K562 (cell line): ENCODE measurements around the gene CATSPER1. TPM values are rescaled to one million over a fixed set of nuclear protein-coding genes. Genes with fewer than 3 reads are reported as not detected.
A peak's percentile ranks its signal among the peaks of the same experiment; 100 is the strongest.

ENCODE experiments used
- ATAC-seq: fragments of 200-7000 bp; cut with Tn5 transposase; 3 replicates; pipeline ENCODE4 v1.9.1; 2020; ENCODE audit warnings: moderate library complexity
- BruUV-seq: library from RNA; stranded (reverse); fragments of 400-500 nt; replicated peaks from 2 replicates; lab custom pipeline; 2021; lab: Mats Ljungman, UMichigan
- CTCF ChIA-PET: fragments of 300-600 bp; formaldehyde crosslinking; extraction: SDS; loops from one replicate; lab custom pipeline; 2021; ENCODE audit warnings: low intra/inter-chr PET ratio; lab: Yijun Ruan, JAX
- POLR2A ChIA-PET: fragments of 300-600, 350-650 bp; sonication (Branson Sonifier 250); formaldehyde crosslinking; extraction: SDS; loops from one replicate; lab custom pipeline; 2021; ENCODE audit warnings: antibody characterized with exemption, inconsistent platforms; lab: Yijun Ruan, JAX
- DNase-seq, 4 experiments: peaks; one replicate each; pipeline versions ENCODE4 v3.0.0 to v3.0.0-alpha.2; 2011 to 2018; ENCODE audit warnings: low spot score in 3 of 4, mixed read lengths in 3 of 4; ENCODE audit errors: extremely low read depth in 1 of 4
- FAIRE-seq: peaks from 2 replicates; lab custom pipeline; 2011; peaks lifted over from hg19 to GRCh38; lab: Jason Lieb, UNC
- H2AFZ ChIP-seq: 2 replicates; pipeline ENCODE4 v1.6.0; 2011; ENCODE audit warnings: low read depth, low read length, control low read depth, inconsistent platforms
- H3K27ac ChIP-seq: fragments of 200-600 bp; 3 replicates; pipeline ENCODE4 v1.8.0; 2011; ENCODE audit warnings: low read depth, mild to moderate bottlenecking, control low read depth, inconsistent platforms, low read length, moderate library complexity, mixed read lengths; ENCODE audit errors: extremely low read depth
- H3K27me3 ChIP-seq, 2 experiments: fragments of 300-600 bp in 1 of 2; 2 replicates in 1 of 2; 3 replicates in 1 of 2; pipeline versions ENCODE4 v1.6.0 to v1.8.0; 2011; ENCODE audit warnings: inconsistent platforms in 2 of 2, low read length in 2 of 2, mild to moderate bottlenecking in 1 of 2, mixed read lengths in 1 of 2, moderate library complexity in 1 of 2; ENCODE audit not compliant: control insufficient read depth in 2 of 2, insufficient read depth in 2 of 2
- H3K36me3 ChIP-seq: fragments of 300-600 bp; 3 replicates; pipeline ENCODE4 v1.8.0; 2011; ENCODE audit warnings: mild to moderate bottlenecking, low read length, inconsistent platforms; ENCODE audit not compliant: control insufficient read depth, insufficient read depth
- H3K4me1 ChIP-seq, 2 experiments: fragments of 200-600 bp in 1 of 2; replicated peaks in 1 of 2; 2 replicates in 1 of 2; 3 replicates in 1 of 2; pipeline versions ENCODE4 v1.5.1 to v1.8.0; 2011; ENCODE audit warnings: inconsistent platforms in 2 of 2, low read length in 2 of 2, mild to moderate bottlenecking in 1 of 2, mixed read lengths in 1 of 2, moderate library complexity in 1 of 2; ENCODE audit not compliant: control insufficient read depth in 2 of 2, insufficient read depth in 2 of 2
- H3K4me2 ChIP-seq: 2 replicates; pipeline ENCODE4 v1.6.1; 2011; ENCODE audit warnings: low read length, control low read depth, inconsistent platforms, mixed read lengths; ENCODE audit not compliant: insufficient read depth
- H3K4me3 ChIP-seq: fragments of 200-600 bp; sonication (generic), shearing (Covaris generic); 2 replicates; pipeline ENCODE4 v1.5.1; 2016; ENCODE audit warnings: control low read depth, inconsistent platforms
- H3K79me2 ChIP-seq: fragments of 200-600 bp; 3 replicates; pipeline ENCODE4 v1.8.0; 2011; ENCODE audit warnings: low read length, inconsistent platforms; ENCODE audit not compliant: control insufficient read depth, insufficient read depth
- H3K9ac ChIP-seq, 2 experiments: 2 replicates each; pipeline versions ENCODE4 v1.6.0 to v1.6.1; 2011; ENCODE audit warnings: low read depth in 2 of 2, low read length in 2 of 2, control low read depth in 1 of 2, inconsistent platforms in 1 of 2, mild to moderate bottlenecking in 1 of 2, mixed read lengths in 1 of 2; ENCODE audit not compliant: insufficient read depth in 1 of 2
- H3K9me1 ChIP-seq: one replicate; pipeline ENCODE4 v1.6.0; 2011; ENCODE audit warnings: inconsistent platforms, mild to moderate bottlenecking, low read length, moderate library complexity; ENCODE audit not compliant: control insufficient read depth, insufficient read depth
- H3K9me3 ChIP-seq: replicated peaks from 2 replicates; pipeline ENCODE4 v1.5.1; 2011; ENCODE audit warnings: low read depth, low read length, inconsistent platforms; ENCODE audit not compliant: control insufficient read depth, insufficient read depth
- H4K20me1 ChIP-seq: replicated peaks from 2 replicates; pipeline ENCODE4 v1.6.1; 2011; ENCODE audit warnings: low read length, inconsistent platforms, mixed read lengths; ENCODE audit not compliant: control insufficient read depth, insufficient read depth
- BRF1 ChIP-seq: IDR thresholded peaks from 3 replicates; pipeline ENCODE4 v1.6.1; 2011; ENCODE audit warnings: borderline replicate concordance, mild to moderate bottlenecking; ENCODE audit not compliant: insufficient read length; ENCODE audit errors: extremely low read depth
- CBX5 ChIP-seq: IDR thresholded peaks from 2 replicates; pipeline ENCODE4 v1.6.1; 2014; ENCODE audit warnings: low read depth, borderline replicate concordance
- KDM1A ChIP-seq, 2 experiments: fragments of 450-650 bp; IDR thresholded peaks; 2 replicates each; pipeline ENCODE4 v1.6.1; 2016; ENCODE audit warnings: mild to moderate bottlenecking in 2 of 2
- LARP7 ChIP-seq: fragments of 450-650 bp; IDR thresholded peaks from 2 replicates; pipeline ENCODE4 v1.6.1; 2016
- NFYB ChIP-seq: IDR thresholded peaks from 2 replicates; pipeline ENCODE4 v1.6.1; 2011; ENCODE audit warnings: mild to moderate bottlenecking, moderate library complexity; ENCODE audit not compliant: insufficient read length; ENCODE audit errors: extremely low read depth
- RBM22 ChIP-seq: fragments of 200-400 bp; formaldehyde crosslinking; IDR thresholded peaks from 2 replicates; pipeline ENCODE4 v1.6.1; 2018; ENCODE audit warnings: low read length, low read depth; ENCODE audit not compliant: poor library complexity, severe bottlenecking
- XRCC4 ChIP-seq: IDR thresholded peaks from one replicate; pipeline ENCODE4 v1.6.1; 2011; ENCODE audit not compliant: insufficient read depth, insufficient read length; ENCODE audit errors: extremely low read depth
- ZNF589 ChIP-seq: fragments of 200-800 bp; sonication (Bioruptor generic); IDR thresholded peaks from 2 replicates; pipeline ENCODE4 v1.6.1; 2016; ENCODE audit warnings: low read depth, missing genetic modification characterization, missing compliant biosample characterization
- WGBS: fragments of 100-300 bp; shearing (Covaris generic); methylation state at CpG from one replicate; pipeline ENCODE4 v1.1.6; 2016; ENCODE audit warnings: low coverage, mixed read lengths; ENCODE audit not compliant: insufficient coverage; ENCODE audit errors: missing lambda C conversion rate; 5-methylcytosine and 5-hydroxymethylcytosine counted together
- in situ Hi-C: fragments of 300-500 bp; cut with MboI; formaldehyde crosslinking; loops from 4 replicates; pipeline ENCODE4 v1.15.0; 2018; ENCODE audit warnings: inconsistent platforms, mixed read lengths
- intact Hi-C: fragments of 100-400 bp; cut with micrococcal nuclease; formaldehyde crosslinking; loops from 2 replicates; pipeline ENCODE4 v1.14.2; 2022
- polyA plus RNA-seq, 8 experiments: library from polyadenylated mRNA; depleted of rRNA in 4 of 8; stranded (reverse) in 5 of 8; unstranded in 3 of 8; fragments of >200 nt; fragmentation: Nextera tagmentation in 2 of 8; fragmentation: Illumina TruSeq in 1 of 8; extraction: Ambion mirVana in 2 of 8; extraction: Trizol in 1 of 8; gene quantifications; 2 replicates each; pipeline versions ENCODE4 v1.2.1 to v1.2.3, GENCODE V29; 2011 to 2014; ENCODE audit warnings: inconsistent platforms in 1 of 8, missing spikeins in 1 of 8
- total RNA-seq, 7 experiments: library from RNA; depleted of rRNA in 6 of 7; stranded (reverse); fragments of >200 nt in 6 of 7; fragmentation: Illumina TruSeq in 2 of 7; extraction: Trizol in 2 of 7; gene quantifications; 2 replicates each; pipeline versions ENCODE4 v1.2.1 to v1.2.3, GENCODE V29; 2011 to 2021; ENCODE audit warnings: low replicate concordance in 1 of 7

CATSPER1 gene
- total and polyA plus RNA-seq, 9 of the 15 experiments (the other 6 are each of a cell fraction or from before 2014, with no cell fraction given): 0.21 to 3.3 (median 0.76) TPM

DNA sequence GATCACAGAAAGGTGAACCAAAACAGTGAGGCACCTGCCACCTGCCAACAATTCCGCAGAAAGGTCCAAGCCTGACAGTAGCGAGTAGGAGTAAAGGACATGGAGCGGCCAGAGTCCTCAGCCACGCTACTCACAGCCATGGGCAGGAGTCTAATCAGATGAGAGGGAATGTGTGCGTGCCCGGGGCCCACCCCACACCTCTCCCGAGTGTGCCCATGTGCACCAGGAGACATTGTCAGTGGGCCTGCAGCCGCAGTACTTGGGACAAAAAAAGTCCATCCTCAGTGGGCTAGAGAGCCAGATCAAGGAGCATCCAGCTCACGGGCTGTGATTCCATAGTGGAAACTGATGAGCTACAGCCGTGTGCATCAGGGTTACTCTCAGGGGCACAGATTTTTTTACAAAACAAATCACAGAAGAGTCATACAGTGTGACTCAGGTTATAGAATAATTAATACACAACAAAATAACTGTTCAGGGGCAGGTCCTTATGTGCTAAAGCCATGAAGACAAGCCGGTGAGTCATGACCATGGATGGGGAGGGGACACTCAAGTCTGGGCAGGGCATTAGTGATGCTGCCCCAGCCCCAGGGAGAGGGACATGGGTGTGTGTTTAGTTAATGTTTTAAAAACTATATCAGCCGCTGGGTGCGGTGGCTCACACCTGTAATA lies 52.7 kb downstream of the CATSPER1 start:
- no TSS peak for BruUV-seq

GRCh38 chr11:65972116-65972515 lies 54.2 kb downstream of the CATSPER1 start:
- no peak overlapping the region for H3K27ac ChIP-seq
- H3K9me3 ChIP-seq: no peaks in the 10 kb centered on the region
- in situ Hi-C loops (no loop called here), intact Hi-C loops (no loop called here)
- no peak for ATAC-seq
- H3K36me3 ChIP-seq: peaks cover 68% of the 10 kb centered on the region
- H3K4me2 ChIP-seq: no peak overlapping the region
- H4K20me1 ChIP-seq: no peaks in the 10 kb centered on the region
- 84% methylated on average over 8 of the region's 8 CpGs for WGBS
- H3K9ac ChIP-seq: no peak overlapping the region
- BruUV-seq: no TSS peak
- H2AFZ ChIP-seq: no peak overlapping the region
- CTCF ChIA-PET: interaction anchor here (0.6 kb wide), 1 partner anchor 87 kb away, joined by 3 read pairs; no protein-coding TSS in a partner anchor
- no peaks in the 10 kb centered on the region for H3K79me2 ChIP-seq
- no peak for FAIRE-seq
- TF ChIP-seq BRF1 (no peak), ZNF589 (CRISPR knock-in tag) (no peak), CBX5 (no peak), NFYB (no peak), RBM22 (no peak), XRCC4 (no peak)
- H3K4me3 ChIP-seq: no peak overlapping the region
- POLR2A ChIA-PET: interaction anchor here (0.6 to 1.2 kb wide), 2 partner anchors 18 to 80 kb away, joined by 3 to 4 read pairs; no protein-coding TSS in a partner anchor
- H3K4me1 ChIP-seq: peaks cover 0 to 14% of the 10 kb centered on the region in 2 experiments; a peak in 3 of 5 replicates
- H3K9me1 ChIP-seq: no peaks in the 10 kb centered on the region
- H3K27me3 ChIP-seq: no peaks in the 10 kb centered on the region
- no peak for DNase-seq

More for the DNA sequence above, 52.7 kb downstream of the CATSPER1 start:
- no peak for DNase-seq
- no peak for FAIRE-seq
- intact Hi-C loops: no loop called here
- H2AFZ ChIP-seq: no peak overlapping the region
- no peaks in the 10 kb centered on the region for H3K27me3 ChIP-seq
- peaks cover 66% of the 10 kb centered on the region for H3K36me3 ChIP-seq
- no peak for TF ChIP-seq LARP7
- TF ChIP-seq KDM1A (IDR thresholded peaks at IDR 0.05): 0 out of 4 replicates have a peak, but pooled peaks of 1 of the 2 experiments have one; percentile 10
- H3K4me3 ChIP-seq: no peak overlapping the region
- peak; percentile 31; the same call in 1 of the 3 replicates for ATAC-seq
- in situ Hi-C loops: no loop called here
- no peaks in the 10 kb centered on the region for H3K9me3 ChIP-seq
- H3K4me2 ChIP-seq: no peak overlapping the region
- ChIA-PET POLR2A (interaction anchor here (1.9 kb wide), 1 partner anchor 9 kb away, joined by 6 read pairs; no protein-coding TSS in a partner anchor), CTCF (no interaction called here)
- H3K4me1 ChIP-seq: peaks cover 0 to 16% of the 10 kb centered on the region in 2 experiments; a peak in 3 of 5 replicates
- no peaks in the 10 kb centered on the region for H3K9me1 ChIP-seq
- WGBS: 90% methylated on average over 13 of the region's 13 CpGs
- H3K27ac ChIP-seq: no peak overlapping the region
- H4K20me1 ChIP-seq: no peaks in the 10 kb centered on the region
- H3K79me2 ChIP-seq: no peaks in the 10 kb centered on the region
- H3K9ac ChIP-seq: no peak overlapping the region
